OCI-LY1 (cell line): ENCODE results near the gene IQCK.

ENCODE experiments used
- EZH2 ChIP-seq: fragments of 200-600 bp; sonication (generic), shearing (Covaris generic); IDR thresholded peaks from 2 replicates; pipeline ENCODE4 v1.8.0; 2017; ENCODE audit warnings: borderline replicate concordance, mixed run types, mild to moderate bottlenecking, antibody characterized with exemption, low read length, moderate library complexity, mixed read lengths
- TF ChIP-seq, protein P1 (sequence below): fragments of 200-600 bp; sonication (generic), shearing (Covaris generic); IDR thresholded peaks from 2 replicates; pipeline ENCODE4 v1.5.1; 2017; ENCODE audit warnings: mild to moderate bottlenecking, antibody characterized with exemption, low read length, moderate library complexity, mixed read lengths

DNA sequence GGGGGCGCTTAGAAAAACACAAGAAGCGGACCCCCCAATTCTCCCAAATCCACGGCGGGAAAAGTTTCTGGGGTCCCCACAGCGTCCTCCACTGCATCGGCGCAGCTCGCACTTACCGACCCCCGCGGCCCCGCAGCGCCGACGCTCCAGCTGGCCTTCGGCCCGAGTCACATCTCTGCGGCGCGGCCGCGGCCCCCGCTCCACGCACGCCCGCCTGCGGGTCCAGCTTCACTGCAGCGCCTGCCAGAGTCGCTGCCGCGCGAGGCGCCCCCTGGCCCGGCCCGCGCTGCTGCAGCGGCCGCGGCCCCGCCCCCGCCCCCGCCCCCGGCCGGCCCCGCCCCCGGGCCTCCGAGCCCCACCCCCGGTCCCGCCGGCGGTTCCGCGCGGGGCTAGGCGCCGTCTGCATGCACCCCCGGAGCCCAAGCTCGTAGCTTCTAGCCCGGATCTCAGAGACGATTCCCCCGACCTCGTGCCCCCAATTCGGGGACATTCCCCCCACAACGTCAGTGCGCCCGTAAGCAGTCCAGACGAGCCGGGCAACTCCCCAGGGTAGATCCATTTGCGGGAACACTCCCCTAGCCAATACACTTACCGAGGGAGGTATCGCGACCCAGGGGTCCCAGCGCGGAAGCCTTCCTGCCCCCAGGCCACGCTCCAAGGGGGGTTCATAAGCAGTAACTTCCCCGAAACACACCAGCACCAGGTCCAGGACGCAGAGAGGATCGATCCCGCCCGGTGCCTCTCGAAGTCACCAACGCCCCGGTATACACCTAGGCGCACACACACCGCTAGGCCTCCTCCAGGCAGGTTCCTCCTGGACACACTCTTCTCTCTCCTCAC, 166.8 kb downstream of the IQCK start, which contains the start of gene GPRC5B:
- TF ChIP-seq, protein P1, sequence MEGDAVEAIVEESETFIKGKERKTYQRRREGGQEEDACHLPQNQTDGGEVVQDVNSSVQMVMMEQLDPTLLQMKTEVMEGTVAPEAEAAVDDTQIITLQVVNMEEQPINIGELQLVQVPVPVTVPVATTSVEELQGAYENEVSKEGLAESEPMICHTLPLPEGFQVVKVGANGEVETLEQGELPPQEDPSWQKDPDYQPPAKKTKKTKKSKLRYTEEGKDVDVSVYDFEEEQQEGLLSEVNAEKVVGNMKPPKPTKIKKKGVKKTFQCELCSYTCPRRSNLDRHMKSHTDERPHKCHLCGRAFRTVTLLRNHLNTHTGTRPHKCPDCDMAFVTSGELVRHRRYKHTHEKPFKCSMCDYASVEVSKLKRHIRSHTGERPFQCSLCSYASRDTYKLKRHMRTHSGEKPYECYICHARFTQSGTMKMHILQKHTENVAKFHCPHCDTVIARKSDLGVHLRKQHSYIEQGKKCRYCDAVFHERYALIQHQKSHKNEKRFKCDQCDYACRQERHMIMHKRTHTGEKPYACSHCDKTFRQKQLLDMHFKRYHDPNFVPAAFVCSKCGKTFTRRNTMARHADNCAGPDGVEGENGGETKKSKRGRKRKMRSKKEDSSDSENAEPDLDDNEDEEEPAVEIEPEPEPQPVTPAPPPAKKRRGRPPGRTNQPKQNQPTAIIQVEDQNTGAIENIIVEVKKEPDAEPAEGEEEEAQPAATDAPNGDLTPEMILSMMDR: no peak
- TF ChIP-seq EZH2: no peak
